PFSK-1 (cell line): ENCODE results near the gene CARNS1.

ENCODE experiments used
- FOXP2 ChIP-seq: optimal IDR thresholded peaks from 2 replicates; pipeline ENCODE3; 2011; ENCODE audit warnings: borderline replicate concordance, control low read depth, inconsistent platforms; ENCODE audit not compliant: insufficient read depth; ENCODE audit errors: extremely low read length, extremely low read depth
- POLR2AphosphoS5 ChIP-seq: IDR thresholded peaks from 2 replicates; pipeline ENCODE4 v1.6.1; 2012; ENCODE audit warnings: low read depth, mild to moderate bottlenecking, control low read depth, low read length, moderate library complexity
- REST ChIP-seq, 2 experiments: IDR thresholded peaks; 2 replicates each; pipeline versions ENCODE4 v1.6.1 to v1.8.0; 2011 to 2012; ENCODE audit warnings: low read depth in 2 of 2, low read length in 2 of 2, control low read depth in 1 of 2, inconsistent platforms in 1 of 2, mild to moderate bottlenecking in 1 of 2, moderate library complexity in 1 of 2; ENCODE audit not compliant: insufficient read depth in 1 of 2
- SIN3A ChIP-seq: IDR thresholded peaks from 2 replicates; pipeline ENCODE4 v1.6.1; 2012; ENCODE audit warnings: mild to moderate bottlenecking, low read length, moderate library complexity, borderline replicate concordance; ENCODE audit not compliant: insufficient read depth
- TAF1 ChIP-seq: IDR thresholded peaks from 2 replicates; pipeline ENCODE4 v1.6.1; 2012; ENCODE audit warnings: low read length, control low read depth, borderline replicate concordance; ENCODE audit not compliant: insufficient read depth

Gene CARNS1

GRCh38 chr11:67367761-67368227 is 47.7 kb upstream of the CARNS1 start:
- TF ChIP-seq POLR2AphosphoS5 (no peak), REST (IDR thresholded peaks at IDR 0.05; ENCODE audit: insufficient read depth in 1 of 2, low read depth in 2 of 2, low read length in 2 of 2) (no peak), SIN3A (no peak)

DNA sequence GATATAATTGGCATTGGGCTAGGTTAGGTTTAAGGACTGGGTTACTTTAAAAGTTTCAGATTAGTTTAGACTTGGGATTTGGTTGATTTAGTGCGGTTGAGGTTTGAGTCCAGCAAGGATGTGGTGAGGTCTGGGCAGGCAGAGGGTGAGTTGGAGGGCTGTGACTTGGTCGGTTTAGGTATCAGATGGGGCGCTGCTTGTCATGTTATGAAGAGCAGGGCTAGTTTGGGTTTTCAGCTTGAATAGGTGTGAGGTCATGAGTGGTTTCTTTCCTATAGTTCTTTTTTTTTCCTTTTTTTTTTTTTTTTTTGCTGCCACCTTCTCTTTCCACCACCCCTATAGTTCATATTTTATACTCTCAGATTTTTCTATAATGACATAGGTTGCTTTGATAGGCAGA is 46.9 kb upstream of the CARNS1 start:
- no peak for TF ChIP-seq SIN3A

DNA sequence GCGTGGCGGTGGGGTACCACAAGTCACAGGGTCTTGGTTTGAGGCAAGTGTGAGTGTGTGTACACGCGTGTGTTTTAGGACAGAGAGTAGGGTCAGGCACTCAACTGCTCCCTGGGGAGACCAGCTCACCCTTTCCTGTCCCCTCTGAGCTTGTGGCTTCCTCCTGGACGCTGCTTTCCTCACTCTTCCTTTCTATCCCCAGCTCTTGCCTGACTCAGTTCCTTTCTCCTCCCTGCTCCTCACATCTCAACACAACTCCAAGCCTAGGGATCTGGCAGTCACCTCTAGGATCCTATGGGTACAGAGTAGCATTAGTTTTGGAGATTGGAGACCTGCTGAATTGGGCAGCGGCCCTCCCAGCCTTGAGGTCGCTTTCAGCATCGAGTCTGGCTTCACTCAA is 46.2 kb upstream of the CARNS1 start:
- no peak for TF ChIP-seq FOXP2
- TF ChIP-seq POLR2AphosphoS5, result no peak
- no peak for TF ChIP-seq SIN3A
- no peak for TF ChIP-seq TAF1
- no peak for TF ChIP-seq REST (IDR thresholded peaks at IDR 0.05; ENCODE audit: insufficient read depth in 1 of 2, low read depth in 2 of 2, low read length in 2 of 2)

DNA sequence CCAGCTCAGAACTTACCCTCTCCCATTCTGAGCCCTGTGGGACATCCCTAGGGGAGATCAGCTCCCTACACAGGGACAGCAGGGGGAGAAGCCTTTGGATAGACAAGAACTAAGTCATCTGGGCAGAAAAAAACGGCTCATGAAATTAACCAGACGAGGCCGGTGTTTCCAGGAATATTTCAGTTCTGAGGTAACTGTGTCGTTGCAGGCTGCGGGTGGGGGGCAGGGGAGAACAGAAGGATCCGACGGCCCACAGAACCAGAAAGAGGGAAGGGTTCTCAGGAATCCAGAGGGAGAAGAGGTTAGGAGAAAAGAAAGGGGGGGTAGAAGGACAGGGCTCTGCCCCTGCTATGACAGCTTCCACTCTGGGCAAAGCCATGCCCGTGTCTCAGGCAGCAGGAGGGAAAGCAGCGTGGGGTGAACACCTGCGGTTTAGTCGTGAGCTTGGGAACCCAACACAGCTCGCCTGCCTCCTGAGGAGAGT is 45.6 kb upstream of the CARNS1 start:
- TF ChIP-seq SIN3A (no peak), TAF1 (no peak), FOXP2 (no peak), REST (IDR thresholded peaks at IDR 0.05; ENCODE audit: insufficient read depth in 1 of 2, low read depth in 2 of 2, low read length in 2 of 2) (no peak), POLR2AphosphoS5 (no peak)

DNA sequence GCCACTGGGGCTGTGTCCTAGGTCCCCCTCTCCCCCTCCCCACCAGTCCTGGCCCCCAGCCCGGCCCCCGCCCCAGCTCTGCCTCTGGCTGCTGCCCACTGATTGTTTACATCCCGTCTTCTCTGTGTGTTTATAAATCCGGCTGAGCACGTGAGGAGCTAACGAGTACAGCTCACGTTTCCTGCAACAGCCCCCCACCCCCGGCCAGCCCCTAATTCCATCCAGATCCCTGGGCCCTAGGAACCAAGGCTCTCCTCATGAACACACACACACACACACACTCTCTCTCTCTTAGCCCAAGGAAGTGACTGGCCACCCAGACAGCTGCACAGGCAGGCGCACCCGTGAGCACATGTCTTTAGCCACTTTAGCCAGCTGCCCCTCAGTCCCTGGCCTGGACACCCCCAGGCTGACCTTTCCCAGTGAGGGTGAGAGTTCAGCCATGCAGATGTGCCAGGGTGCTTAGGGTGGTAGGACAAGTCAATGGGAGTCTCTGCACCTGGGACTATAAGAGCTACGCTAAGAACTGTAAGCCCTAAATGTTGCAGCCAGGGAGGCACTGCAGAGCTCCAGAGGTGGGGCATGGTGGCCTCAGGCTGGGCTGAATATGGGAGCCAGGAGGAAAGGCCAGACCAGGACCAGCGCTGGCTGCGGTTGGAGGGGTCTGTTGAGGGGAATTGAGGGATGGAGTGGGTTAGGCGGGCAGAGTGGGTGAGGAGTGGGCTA is 45.0 kb upstream of the CARNS1 start:
- TF ChIP-seq REST (IDR thresholded peaks at IDR 0.05; ENCODE audit: insufficient read depth in 1 of 2, low read depth in 2 of 2, low read length in 2 of 2) (no peak), SIN3A (no peak), POLR2AphosphoS5 (no peak), TAF1 (no peak), FOXP2 (peak; percentile 93)
